GM08714 (cell line): Measurements from ENCODE around the gene CDK19.

Experiments used
- H3K4me3 ChIP-seq: fragments of 200-500 bp; sonication (Bioruptor generic); 2 replicates; pipeline ENCODE4 v1.5.1; 2014; ENCODE audit warnings: mild to moderate bottlenecking, low read length, inconsistent platforms
- ZNF274 ChIP-seq: IDR thresholded peaks from 2 replicates; pipeline ENCODE4 v1.6.1; 2012; ENCODE audit warnings: mild to moderate bottlenecking, low read depth, low read length

The CDK19 gene

GRCh38 chr6:110628330-110628729, 186.9 kb downstream of the CDK19 start:
- no peak for TF ChIP-seq ZNF274
- no peak overlapping the region for H3K4me3 ChIP-seq

- no peak overlapping the region for H3K4me3 ChIP-seq
- TF ChIP-seq ZNF274: no peak
Observed at GRCh38 chr6:110626442-110626841, 188.8 kb downstream of the CDK19 start.

GRCh38 chr6:110625883-110626282, 189.4 kb downstream of the CDK19 start:
- TF ChIP-seq ZNF274: no peak

GRCh38 chr6:110622912-110623578, 192.2 kb downstream of the CDK19 start:
- H3K4me3 ChIP-seq: no peak overlapping the region
- TF ChIP-seq ZNF274: no peak

More at GRCh38 chr6:110625883-110626282, 189.4 kb downstream of the CDK19 start:
- no peak overlapping the region for H3K4me3 ChIP-seq

- TF ChIP-seq ZNF274: no peak
- H3K4me3 ChIP-seq: no peak overlapping the region
Observed at GRCh38 chr6:110621061-110621460, 194.2 kb downstream of the CDK19 start.

GRCh38 chr6:110620065-110620464, 195.2 kb downstream of the CDK19 start:
- H3K4me3 ChIP-seq: no peak overlapping the region
- TF ChIP-seq ZNF274: no peak

GRCh38 chr6:110619275-110619908, 195.9 kb downstream of the CDK19 start:
- TF ChIP-seq ZNF274: no peak
- H3K4me3 ChIP-seq: no peak overlapping the region

GRCh38 chr6:110618591-110619267, 196.5 kb downstream of the CDK19 start:
- TF ChIP-seq ZNF274: no peak
- no peak overlapping the region for H3K4me3 ChIP-seq

- no peak for TF ChIP-seq ZNF274
- H3K4me3 ChIP-seq: no peak overlapping the region
Observed at GRCh38 chr6:110617057-110617456, 198.2 kb downstream of the CDK19 start.

- no peak for TF ChIP-seq ZNF274
Observed at GRCh38 chr6:110615722-110616121, 199.5 kb downstream of the CDK19 start.

GRCh38 chr6:110614586-110614985, 200.7 kb downstream of the CDK19 start:
- H3K4me3 ChIP-seq: no peak overlapping the region
- TF ChIP-seq ZNF274: no peak

More at GRCh38 chr6:110615722-110616121, 199.5 kb downstream of the CDK19 start:
- H3K4me3 ChIP-seq: no peak overlapping the region

- no peak overlapping the region for H3K4me3 ChIP-seq
- TF ChIP-seq ZNF274: no peak
Observed at GRCh38 chr6:110614106-110614505, 201.2 kb downstream of the CDK19 start.

GRCh38 chr6:110613356-110613755, 201.9 kb downstream of the CDK19 start:
- H3K4me3 ChIP-seq: no peak overlapping the region
- TF ChIP-seq ZNF274: no peak

- TF ChIP-seq ZNF274: no peak
- no peak overlapping the region for H3K4me3 ChIP-seq
Observed at GRCh38 chr6:110612298-110612697, 203.0 kb downstream of the CDK19 start.

GRCh38 chr6:110609101-110609500, 206.2 kb downstream of the CDK19 start:
- no peak overlapping the region for H3K4me3 ChIP-seq
- TF ChIP-seq ZNF274: no peak
